Uterus (tissue), 2 donors: ENCODE measurements around the gene ULK3.

ENCODE experiments used
- POLR2A ChIP-seq, 2 donors: fragments of 450-650 bp; IDR thresholded peaks; one replicate each; pipeline ENCODE4 v1.6.1; 2016; ENCODE audit warnings: antibody characterized with exemption in 2 of 2, mild to moderate bottlenecking in 1 of 2, moderate library complexity in 1 of 2
- TF ChIP-seq, protein P1 (sequence below), 4 experiments: fragments of 200-600 bp in 2 of 4; fragments of 450-650 bp in 2 of 4; sonication (generic) in 2 of 4; IDR thresholded peaks; one replicate each; pipeline ENCODE4 v1.5.1; 2016 to 2019; ENCODE audit warnings: antibody characterized with exemption in 4 of 4, mild to moderate bottlenecking in 2 of 4, moderate library complexity in 1 of 4

DNA sequence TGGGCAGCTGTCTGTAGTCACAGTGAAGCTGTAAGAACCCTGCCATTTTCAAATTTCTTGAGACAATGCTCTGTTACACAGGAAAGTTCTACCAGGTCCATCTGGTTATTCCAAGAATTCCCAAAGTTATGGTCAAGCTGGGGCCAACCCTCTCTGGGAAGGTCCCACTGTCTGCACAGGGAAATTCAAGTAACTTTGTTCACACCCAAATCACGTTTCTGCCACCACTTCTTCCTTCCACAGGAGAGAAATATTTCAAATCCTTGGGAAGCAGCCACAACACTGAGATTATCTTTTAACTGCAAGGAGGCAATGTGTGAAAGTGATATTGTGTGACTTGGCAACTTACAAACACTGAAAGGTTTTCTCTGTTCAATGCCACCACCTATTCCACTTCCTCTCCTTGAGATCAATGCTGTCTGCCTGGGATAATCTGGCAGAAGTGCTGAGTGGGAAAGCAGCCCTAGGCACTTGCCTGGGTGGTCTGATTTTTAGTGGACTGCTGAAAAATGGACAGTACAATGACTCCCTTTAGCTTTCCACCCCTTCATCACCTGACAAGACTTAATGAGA, 24.6 kb upstream of the ULK3 start:
- TF ChIP-seq POLR2A (IDR thresholded peaks at IDR 0.05), result no peak
- TF ChIP-seq, protein P1, sequence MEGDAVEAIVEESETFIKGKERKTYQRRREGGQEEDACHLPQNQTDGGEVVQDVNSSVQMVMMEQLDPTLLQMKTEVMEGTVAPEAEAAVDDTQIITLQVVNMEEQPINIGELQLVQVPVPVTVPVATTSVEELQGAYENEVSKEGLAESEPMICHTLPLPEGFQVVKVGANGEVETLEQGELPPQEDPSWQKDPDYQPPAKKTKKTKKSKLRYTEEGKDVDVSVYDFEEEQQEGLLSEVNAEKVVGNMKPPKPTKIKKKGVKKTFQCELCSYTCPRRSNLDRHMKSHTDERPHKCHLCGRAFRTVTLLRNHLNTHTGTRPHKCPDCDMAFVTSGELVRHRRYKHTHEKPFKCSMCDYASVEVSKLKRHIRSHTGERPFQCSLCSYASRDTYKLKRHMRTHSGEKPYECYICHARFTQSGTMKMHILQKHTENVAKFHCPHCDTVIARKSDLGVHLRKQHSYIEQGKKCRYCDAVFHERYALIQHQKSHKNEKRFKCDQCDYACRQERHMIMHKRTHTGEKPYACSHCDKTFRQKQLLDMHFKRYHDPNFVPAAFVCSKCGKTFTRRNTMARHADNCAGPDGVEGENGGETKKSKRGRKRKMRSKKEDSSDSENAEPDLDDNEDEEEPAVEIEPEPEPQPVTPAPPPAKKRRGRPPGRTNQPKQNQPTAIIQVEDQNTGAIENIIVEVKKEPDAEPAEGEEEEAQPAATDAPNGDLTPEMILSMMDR (IDR thresholded peaks at IDR 0.05), result no peak
